Measurements from ENCODE around the gene CCL25.

GRCh38 chr19:8074501-8074900, 21.9 kb downstream of the CCL25 start:
- TF ChIP-seq ZBTB7A (IDR thresholded peaks at IDR 0.05; ENCODE audit: low read depth) (no peak), REST (IDR thresholded peaks at IDR 0.05; ENCODE audit: low read depth) (no peak)

Data from Ishikawa (cell line).